ENCODE results near the gene ARL15.

DNA sequence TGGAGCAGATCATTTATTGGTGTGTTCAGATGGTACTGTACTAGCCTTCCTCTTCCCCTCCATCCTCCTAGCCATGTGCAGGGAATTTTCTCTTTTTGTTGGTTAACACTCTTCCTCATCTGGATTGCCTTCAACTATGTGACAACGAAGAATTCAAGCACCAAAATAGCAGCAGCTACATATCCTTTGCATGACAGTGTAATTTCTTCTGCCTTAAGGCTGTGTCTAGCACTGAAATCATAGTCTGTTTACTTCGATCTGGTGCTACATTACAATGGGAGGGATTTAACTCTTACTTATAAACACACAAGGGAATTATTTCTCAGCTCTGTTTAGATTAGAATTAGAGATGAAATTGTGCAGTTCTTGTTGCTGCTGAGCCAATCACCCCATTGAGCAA lies 260.4 kb downstream of the ARL15 start:
- TF ChIP-seq, protein P1, sequence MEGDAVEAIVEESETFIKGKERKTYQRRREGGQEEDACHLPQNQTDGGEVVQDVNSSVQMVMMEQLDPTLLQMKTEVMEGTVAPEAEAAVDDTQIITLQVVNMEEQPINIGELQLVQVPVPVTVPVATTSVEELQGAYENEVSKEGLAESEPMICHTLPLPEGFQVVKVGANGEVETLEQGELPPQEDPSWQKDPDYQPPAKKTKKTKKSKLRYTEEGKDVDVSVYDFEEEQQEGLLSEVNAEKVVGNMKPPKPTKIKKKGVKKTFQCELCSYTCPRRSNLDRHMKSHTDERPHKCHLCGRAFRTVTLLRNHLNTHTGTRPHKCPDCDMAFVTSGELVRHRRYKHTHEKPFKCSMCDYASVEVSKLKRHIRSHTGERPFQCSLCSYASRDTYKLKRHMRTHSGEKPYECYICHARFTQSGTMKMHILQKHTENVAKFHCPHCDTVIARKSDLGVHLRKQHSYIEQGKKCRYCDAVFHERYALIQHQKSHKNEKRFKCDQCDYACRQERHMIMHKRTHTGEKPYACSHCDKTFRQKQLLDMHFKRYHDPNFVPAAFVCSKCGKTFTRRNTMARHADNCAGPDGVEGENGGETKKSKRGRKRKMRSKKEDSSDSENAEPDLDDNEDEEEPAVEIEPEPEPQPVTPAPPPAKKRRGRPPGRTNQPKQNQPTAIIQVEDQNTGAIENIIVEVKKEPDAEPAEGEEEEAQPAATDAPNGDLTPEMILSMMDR (IDR thresholded peaks at IDR 0.05; ENCODE audit: low read depth, low read length, missing input control) = no peak
- TF ChIP-seq, protein P2, sequence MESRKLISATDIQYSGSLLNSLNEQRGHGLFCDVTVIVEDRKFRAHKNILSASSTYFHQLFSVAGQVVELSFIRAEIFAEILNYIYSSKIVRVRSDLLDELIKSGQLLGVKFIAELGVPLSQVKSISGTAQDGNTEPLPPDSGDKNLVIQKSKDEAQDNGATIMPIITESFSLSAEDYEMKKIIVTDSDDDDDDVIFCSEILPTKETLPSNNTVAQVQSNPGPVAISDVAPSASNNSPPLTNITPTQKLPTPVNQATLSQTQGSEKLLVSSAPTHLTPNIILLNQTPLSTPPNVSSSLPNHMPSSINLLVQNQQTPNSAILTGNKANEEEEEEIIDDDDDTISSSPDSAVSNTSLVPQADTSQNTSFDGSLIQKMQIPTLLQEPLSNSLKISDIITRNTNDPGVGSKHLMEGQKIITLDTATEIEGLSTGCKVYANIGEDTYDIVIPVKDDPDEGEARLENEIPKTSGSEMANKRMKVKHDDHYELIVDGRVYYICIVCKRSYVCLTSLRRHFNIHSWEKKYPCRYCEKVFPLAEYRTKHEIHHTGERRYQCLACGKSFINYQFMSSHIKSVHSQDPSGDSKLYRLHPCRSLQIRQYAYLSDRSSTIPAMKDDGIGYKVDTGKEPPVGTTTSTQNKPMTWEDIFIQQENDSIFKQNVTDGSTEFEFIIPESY (IDR thresholded peaks at IDR 0.05) = no peak
- TF ChIP-seq FOXA2 (IDR thresholded peaks at IDR 0.05) = no peak
- TF ChIP-seq, protein P3, sequence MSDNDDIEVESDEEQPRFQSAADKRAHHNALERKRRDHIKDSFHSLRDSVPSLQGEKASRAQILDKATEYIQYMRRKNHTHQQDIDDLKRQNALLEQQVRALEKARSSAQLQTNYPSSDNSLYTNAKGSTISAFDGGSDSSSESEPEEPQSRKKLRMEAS (IDR thresholded peaks at IDR 0.05) = no peak
- no peak for TF ChIP-seq SP1 (IDR thresholded peaks at IDR 0.05)
- TF ChIP-seq YY1 (IDR thresholded peaks at IDR 0.05) = no peak
- no peak for TF ChIP-seq TAF1 (conservative IDR thresholded peaks at IDR 0.05)

Data from liver (tissue), 3 donors.